HepG2 (cell line): ENCODE measurements around the gene MKNK1.

Source experiments
- CEBPB ChIP-seq: IDR thresholded peaks from 2 replicates; pipeline ENCODE4 v1.6.1; 2011; ENCODE audit warnings: low read depth, low read length, improper control_type of control experiment, borderline replicate concordance
- CTCF ChIP-seq: sonication (generic); formaldehyde crosslinking; IDR thresholded peaks from 2 replicates; pipeline ENCODE4 v1.5.0; 2020; ENCODE audit warnings: mild to moderate bottlenecking, missing genetic modification reagents, moderate library complexity
- NFYB ChIP-seq: sonication (generic); formaldehyde crosslinking; IDR thresholded peaks from 2 replicates; pipeline ENCODE4 v1.4.0; 2020; ENCODE audit warnings: missing genetic modification reagents
- POLR2A ChIP-seq, 2 experiments: IDR thresholded peaks; 2 replicates each; pipeline ENCODE4 v1.6.1; 2011; ENCODE audit warnings: low read depth in 2 of 2, low read length in 2 of 2, mild to moderate bottlenecking in 1 of 2, moderate library complexity in 1 of 2; ENCODE audit not compliant: insufficient read depth in 1 of 2
- RNF2 ChIP-seq: fragments of 450-650 bp; conservative IDR thresholded peaks from 2 replicates; pipeline ENCODE4 v1.6.1; 2016; ENCODE audit warnings: low read depth
- SRF ChIP-seq: IDR thresholded peaks from 2 replicates; pipeline ENCODE4 v1.6.1; 2011; ENCODE audit warnings: mild to moderate bottlenecking, low read depth, low read length, moderate library complexity
- ZEB1 ChIP-seq: IDR thresholded peaks from 2 replicates; pipeline ENCODE4 v1.6.1; 2012; ENCODE audit warnings: mild to moderate bottlenecking, low read depth, inconsistent platforms; ENCODE audit not compliant: insufficient replicate concordance
- ZKSCAN5 ChIP-seq: sonication (generic); formaldehyde crosslinking; IDR thresholded peaks from 2 replicates; pipeline ENCODE4 v1.5.1; 2020; ENCODE audit warnings: mild to moderate bottlenecking, missing genetic modification reagents
- ZNF343 ChIP-seq: sonication (generic); formaldehyde crosslinking; IDR thresholded peaks from 2 replicates; pipeline ENCODE4 v1.4.0; 2020; ENCODE audit warnings: mild to moderate bottlenecking, missing genetic modification reagents

GRCh38 chr1:46533179-46533864 lies 70.7 kb downstream of the MKNK1 start:
- TF ChIP-seq ZNF343 (CRISPR knock-in tag), result no peak
- TF ChIP-seq RNF2, result no peak
- TF ChIP-seq CEBPB, result no peak
- no peak for TF ChIP-seq POLR2A (IDR thresholded peaks at IDR 0.05; ENCODE audit: insufficient read depth in 1 of 2, low read depth in 2 of 2, low read length in 2 of 2)
- TF ChIP-seq ZEB1, result no peak
- no peak for TF ChIP-seq NFYB (CRISPR knock-in tag)
- no peak for TF ChIP-seq CTCF (CRISPR knock-in tag)
- TF ChIP-seq SRF, result no peak
- no peak for TF ChIP-seq ZKSCAN5 (CRISPR knock-in tag)
